Neural cell (in vitro differentiated cells): ENCODE measurements around the gene MMP3. TPM values are rescaled to one million over a fixed set of nuclear protein-coding genes. Genes with fewer than 3 reads are reported as not detected.

Experiments used
- H2AFZ ChIP-seq: fragments of 200-600, 300-800 bp; sonication (generic), shearing (Covaris generic); 2 replicates; pipeline ENCODE4 v1.6.0; 2014; ENCODE audit warnings: low read depth, mild to moderate bottlenecking, antibody characterized with exemption, low read length, moderate library complexity
- H3F3A ChIP-seq: fragments of 200-600 bp; shearing (Covaris generic); 2 replicates; pipeline ENCODE4 v1.6.1; 2016; ENCODE audit warnings: mild to moderate bottlenecking, moderate library complexity, mixed read lengths, antibody characterized with exemption, low read length; ENCODE audit not compliant: insufficient read depth, poor library complexity, severe bottlenecking
- H3K27ac ChIP-seq: fragments of 200-600, 300-800 bp; sonication (generic), shearing (Covaris generic); 2 replicates; pipeline ENCODE4 v1.5.1; 2014; ENCODE audit warnings: mild to moderate bottlenecking, low read length, moderate library complexity
- H3K27me3 ChIP-seq: fragments of 300-800, 200-600 bp; sonication (generic), shearing (Covaris generic); 2 replicates; pipeline ENCODE4 v1.6.0; 2014; ENCODE audit warnings: mild to moderate bottlenecking, low read depth, low read length, moderate library complexity; ENCODE audit not compliant: insufficient read depth
- H3K36me3 ChIP-seq: fragments of 300-800, 200-600 bp; sonication (generic), shearing (Covaris generic); 2 replicates; pipeline ENCODE4 v1.5.1; 2014; ENCODE audit warnings: mild to moderate bottlenecking, antibody characterized with exemption, low read length, moderate library complexity; ENCODE audit not compliant: insufficient read depth
- H3K4me2 ChIP-seq: fragments of 300-800, 200-600 bp; sonication (generic), shearing (Covaris generic); 2 replicates; pipeline ENCODE4 v1.6.0; 2014; ENCODE audit warnings: mild to moderate bottlenecking, low read length
- H3K4me3 ChIP-seq: fragments of 300-800, 200-600 bp; sonication (generic), shearing (Covaris generic); 2 replicates; pipeline ENCODE4 v1.5.1; 2014; ENCODE audit warnings: mild to moderate bottlenecking, low read length, moderate library complexity
- H3K79me2 ChIP-seq: fragments of 200-600 bp; shearing (Covaris generic); replicated peaks from 2 replicates; pipeline ENCODE4 v1.6.0; 2014; ENCODE audit warnings: mild to moderate bottlenecking, low read length, moderate library complexity; ENCODE audit not compliant: insufficient read depth
- H3K9ac ChIP-seq: fragments of 300-800, 200-600 bp; sonication (generic), shearing (Covaris generic); 2 replicates; pipeline ENCODE4 v1.6.1; 2016; ENCODE audit warnings: mild to moderate bottlenecking, low read length, mixed read lengths
- H3K9me2 ChIP-seq: fragments of 200-600 bp; shearing (Covaris generic); 2 replicates; pipeline ENCODE4 v1.6.1; 2016; ENCODE audit warnings: mild to moderate bottlenecking, low read length, mixed read lengths; ENCODE audit not compliant: insufficient read depth
- H3K9me3 ChIP-seq: fragments of 200-600, 300-800 bp; sonication (generic), shearing (Covaris generic); 2 replicates; pipeline ENCODE4 v1.6.1; 2016; ENCODE audit warnings: mild to moderate bottlenecking, mixed run types, low read length, moderate library complexity, mixed read lengths
- H4K20me1 ChIP-seq: fragments of 200-600 bp; shearing (Covaris generic); 2 replicates; pipeline ENCODE4 v1.6.1; 2016; ENCODE audit warnings: mild to moderate bottlenecking, mixed run types; ENCODE audit not compliant: insufficient read depth
- CTCF ChIP-seq: fragments of 450-650 bp; IDR thresholded peaks from 2 replicates; pipeline ENCODE4 v1.5.1; 2014; ENCODE audit warnings: antibody characterized with exemption, mild to moderate bottlenecking, moderate library complexity; ENCODE audit not compliant: poor library complexity, severe bottlenecking
- EP300 ChIP-seq: fragments of 450-650 bp; conservative IDR thresholded peaks from 2 replicates; pipeline ENCODE4 v1.6.1; 2014; ENCODE audit warnings: antibody characterized with exemption, mild to moderate bottlenecking, moderate library complexity; ENCODE audit not compliant: poor library complexity, severe bottlenecking
- EZH2 ChIP-seq: fragments of 200-600, 300-800 bp; shearing (Covaris generic), sonication (generic); IDR thresholded peaks from 2 replicates; pipeline ENCODE4 v1.6.1; 2014; ENCODE audit warnings: antibody characterized with exemption, low read length, borderline replicate concordance, mild to moderate bottlenecking; ENCODE audit not compliant: insufficient read depth, poor library complexity, severe bottlenecking
- MXI1 ChIP-seq: fragments of 450-650 bp; conservative IDR thresholded peaks from 2 replicates; pipeline ENCODE4 v1.6.1; 2014; ENCODE audit warnings: antibody characterized with exemption, mild to moderate bottlenecking; ENCODE audit not compliant: poor library complexity, severe bottlenecking
- POLR2AphosphoS5 ChIP-seq: IDR thresholded peaks from 2 replicates; pipeline ENCODE4 v1.6.1; 2012
- RAD21 ChIP-seq: fragments of 450-650 bp; conservative IDR thresholded peaks from 2 replicates; pipeline ENCODE4 v1.6.1; 2014; ENCODE audit warnings: antibody characterized with exemption, mild to moderate bottlenecking, moderate library complexity
- SMC3 ChIP-seq: fragments of 450-650 bp; conservative IDR thresholded peaks from 2 replicates; pipeline ENCODE4 v1.6.1; 2014; ENCODE audit warnings: antibody characterized with exemption, mild to moderate bottlenecking, moderate library complexity; ENCODE audit not compliant: poor library complexity
- TAF1 ChIP-seq: IDR thresholded peaks from 2 replicates; pipeline ENCODE4 v1.6.1; 2012; ENCODE audit warnings: low read depth
- polyA plus RNA-seq: library from polyadenylated mRNA; depleted of rRNA; stranded (reverse); fragments of >200 nt; gene quantifications from 2 replicates; pipeline ENCODE4 v1.2.3, GENCODE V29; 2014
- TF ChIP-seq, protein P1 (sequence below): IDR thresholded peaks from 2 replicates; pipeline ENCODE4 v1.6.1; 2012; ENCODE audit warnings: borderline replicate concordance

MMP3 gene
- polyA plus RNA-seq, 1 donor from 2014 or later = not detected

- Histone ChIP-seq H3K79me2 (no peaks in the 10 kb centered on the region), H4K20me1 (no peaks in the 10 kb centered on the region), H3K4me3 (no peak overlapping the region), H3K9me3 (no peaks in the 10 kb centered on the region), H3K9ac (no peak overlapping the region), H3K4me2 (no peak overlapping the region), H2AFZ (no peak overlapping the region), H3K27me3 (no peaks in the 10 kb centered on the region), H3F3A (no peaks in the 10 kb centered on the region), H3K36me3 (no peaks in the 10 kb centered on the region), H3K9me2 (no peaks in the 10 kb centered on the region), H3K27ac (no peak overlapping the region)
- TF ChIP-seq SMC3 (no peak), RAD21 (no peak), MXI1 (no peak), TAF1 (no peak), CTCF (no peak), POLR2AphosphoS5 (no peak), EP300 (no peak), EZH2 (no peak)
- TF ChIP-seq, protein P1, sequence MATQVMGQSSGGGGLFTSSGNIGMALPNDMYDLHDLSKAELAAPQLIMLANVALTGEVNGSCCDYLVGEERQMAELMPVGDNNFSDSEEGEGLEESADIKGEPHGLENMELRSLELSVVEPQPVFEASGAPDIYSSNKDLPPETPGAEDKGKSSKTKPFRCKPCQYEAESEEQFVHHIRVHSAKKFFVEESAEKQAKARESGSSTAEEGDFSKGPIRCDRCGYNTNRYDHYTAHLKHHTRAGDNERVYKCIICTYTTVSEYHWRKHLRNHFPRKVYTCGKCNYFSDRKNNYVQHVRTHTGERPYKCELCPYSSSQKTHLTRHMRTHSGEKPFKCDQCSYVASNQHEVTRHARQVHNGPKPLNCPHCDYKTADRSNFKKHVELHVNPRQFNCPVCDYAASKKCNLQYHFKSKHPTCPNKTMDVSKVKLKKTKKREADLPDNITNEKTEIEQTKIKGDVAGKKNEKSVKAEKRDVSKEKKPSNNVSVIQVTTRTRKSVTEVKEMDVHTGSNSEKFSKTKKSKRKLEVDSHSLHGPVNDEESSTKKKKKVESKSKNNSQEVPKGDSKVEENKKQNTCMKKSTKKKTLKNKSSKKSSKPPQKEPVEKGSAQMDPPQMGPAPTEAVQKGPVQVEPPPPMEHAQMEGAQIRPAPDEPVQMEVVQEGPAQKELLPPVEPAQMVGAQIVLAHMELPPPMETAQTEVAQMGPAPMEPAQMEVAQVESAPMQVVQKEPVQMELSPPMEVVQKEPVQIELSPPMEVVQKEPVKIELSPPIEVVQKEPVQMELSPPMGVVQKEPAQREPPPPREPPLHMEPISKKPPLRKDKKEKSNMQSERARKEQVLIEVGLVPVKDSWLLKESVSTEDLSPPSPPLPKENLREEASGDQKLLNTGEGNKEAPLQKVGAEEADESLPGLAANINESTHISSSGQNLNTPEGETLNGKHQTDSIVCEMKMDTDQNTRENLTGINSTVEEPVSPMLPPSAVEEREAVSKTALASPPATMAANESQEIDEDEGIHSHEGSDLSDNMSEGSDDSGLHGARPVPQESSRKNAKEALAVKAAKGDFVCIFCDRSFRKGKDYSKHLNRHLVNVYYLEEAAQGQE = no peak
Measured at GRCh38 chr11:102840018-102840417, 3.4 kb downstream of the MMP3 start.

- H3K4me2 ChIP-seq = no peak overlapping the region
- H4K20me1 ChIP-seq = no peaks in the 10 kb centered on the region
- TF ChIP-seq MXI1 (no peak), CTCF (no peak), EP300 (no peak), POLR2AphosphoS5 (no peak), EZH2 (no peak), SMC3 (no peak), TAF1 (no peak), RAD21 (no peak)
- TF ChIP-seq, protein P1 = no peak
- H3K4me3 ChIP-seq = no peak overlapping the region
- H3K27ac ChIP-seq = no peak overlapping the region
- no peak overlapping the region for H3K9ac ChIP-seq
- no peaks in the 10 kb centered on the region for H3F3A ChIP-seq
- no peaks in the 10 kb centered on the region for H3K9me2 ChIP-seq
- H3K27me3 ChIP-seq = no peaks in the 10 kb centered on the region
- no peak overlapping the region for H2AFZ ChIP-seq
- H3K79me2 ChIP-seq = no peaks in the 10 kb centered on the region
- no peaks in the 10 kb centered on the region for H3K36me3 ChIP-seq
- no peaks in the 10 kb centered on the region for H3K9me3 ChIP-seq
Measured at GRCh38 chr11:102837646-102838045, 5.8 kb downstream of the MMP3 start.
